Caco-2 (cell line): Measurements from ENCODE around the gene EVL. TPM values are rescaled to one million over a fixed set of nuclear protein-coding genes. Genes with fewer than 3 reads are reported as not detected.
"Not testable (repeated sequence)": the region's sequence is repeated elsewhere in the genome, so short reads cannot be mapped to it uniquely, and the experiment has no call there.

Source experiments
- BruUV-seq: library from RNA; stranded (reverse); fragments of 400-500 nt; replicated peaks from 2 replicates; lab custom pipeline; 2021; lab: Mats Ljungman, UMichigan
- CTCF ChIA-PET: fragments of 300-600 bp; sonication (Branson Sonifier 250); formaldehyde crosslinking; loops from one replicate; lab custom pipeline; 2022; ENCODE audit warnings: antibody characterized with exemption; lab: Charles Lee
- POLR2A ChIA-PET: fragments of 300-600 bp; sonication (Branson Sonifier 250); formaldehyde crosslinking; loops from one replicate; lab custom pipeline; 2022; ENCODE audit warnings: antibody characterized with exemption; lab: Charles Lee
- DNase-seq, 2 experiments: peaks; one replicate each; pipeline versions ENCODE4 v3.0.0 to v3.0.0-alpha.2; 2020 to 2022
- H3K27me3 ChIP-seq: replicated peaks from 2 replicates; pipeline ENCODE4 v1.6.0; 2011; ENCODE audit warnings: low read length; ENCODE audit not compliant: control insufficient read depth, insufficient read depth
- H3K36me3 ChIP-seq: 2 replicates; pipeline ENCODE4 v1.5.1; 2011; ENCODE audit warnings: low read length; ENCODE audit not compliant: control insufficient read depth, insufficient read depth
- H3K4me1 ChIP-seq: fragments of 250-450 bp; sonication (Bioruptor Pico); 2 replicates; pipeline ENCODE4 v1.5.1; 2020; ENCODE audit warnings: mild to moderate bottlenecking
- H3K4me3 ChIP-seq: 2 replicates; pipeline ENCODE4 v1.5.1; 2011; ENCODE audit warnings: low read depth, mild to moderate bottlenecking, control low read depth, low read length
- H3K9me3 ChIP-seq: fragments of 250-450 bp; sonication (Bioruptor Pico); 2 replicates; pipeline ENCODE4 v1.5.1; 2020; ENCODE audit warnings: mild to moderate bottlenecking, moderate library complexity
- H3K27ac Mint-ChIP-seq: one replicate; pipeline ENCODE4 v1.8.0; 2022; ENCODE audit warnings: mixed read lengths; ENCODE audit not compliant: unreplicated experiment
- H3K27me3 Mint-ChIP-seq: one replicate; pipeline ENCODE4 v1.8.0; 2022; ENCODE audit warnings: mixed read lengths; ENCODE audit not compliant: insufficient read depth, unreplicated experiment
- H3K36me3 Mint-ChIP-seq: one replicate; pipeline ENCODE4 v1.8.0; 2022; ENCODE audit warnings: mild to moderate bottlenecking, mixed read lengths; ENCODE audit not compliant: insufficient read depth, unreplicated experiment
- H3K4me1 Mint-ChIP-seq: one replicate; pipeline ENCODE4 v1.8.0; 2022; ENCODE audit warnings: low read depth, mixed read lengths; ENCODE audit not compliant: unreplicated experiment
- H3K4me3 Mint-ChIP-seq: one replicate; pipeline ENCODE4 v1.8.0; 2022; ENCODE audit warnings: mild to moderate bottlenecking, moderate library complexity, mixed read lengths; ENCODE audit not compliant: unreplicated experiment
- H3K9me3 Mint-ChIP-seq: one replicate; pipeline ENCODE4 v1.8.0; 2022; ENCODE audit warnings: mixed read lengths; ENCODE audit not compliant: unreplicated experiment
- CTCF ChIP-seq, 2 experiments: fragments of 200-600 bp in 1 of 2; IDR thresholded peaks; 1 replicate in 1 of 2; 2 replicates in 1 of 2; pipeline versions ENCODE4 v1.5.1 to v1.8.0; 2011 to 2022; ENCODE audit warnings: antibody characterized with exemption in 1 of 2, control low read depth in 1 of 2, inconsistent platforms in 1 of 2, low read depth in 1 of 2, low read length in 1 of 2, mild to moderate bottlenecking in 1 of 2, moderate library complexity in 1 of 2; ENCODE audit not compliant: insufficient read depth in 1 of 2, severe bottlenecking in 1 of 2, unreplicated experiment in 1 of 2
- intact Hi-C: fragments of 100-400 bp; cut with micrococcal nuclease; formaldehyde crosslinking; loops from one replicate; pipeline ENCODE4 v1.10.0; 2022; ENCODE audit not compliant: unreplicated experiment
- total RNA-seq: library from RNA; stranded (reverse); gene quantifications from 2 replicates; pipeline ENCODE4 v1.2.3, GENCODE V29; 2022

The EVL gene
- total RNA-seq, 1 experiment from 2014 or later = 14.2 TPM

- POLR2A ChIA-PET = no interaction called here
- no peaks in the 10 kb centered on the region for H3K27me3 Mint-ChIP-seq
- no peaks in the 10 kb centered on the region for H3K9me3 Mint-ChIP-seq
- no peaks in the 10 kb centered on the region for H3K36me3 ChIP-seq
- H3K9me3 ChIP-seq = 0 out of 2 replicates have a peak, but pooled peaks cover 3% of the 10 kb centered on the region
- no peak overlapping the region for H3K27ac Mint-ChIP-seq
- DNase-seq = peak in 1 of 2 experiments; percentile 55
- BruUV-seq = no TSS peak
- intact Hi-C loops = loop anchor here (5.0 kb wide), 1 partner anchor 38 kb away; no protein-coding TSS in a partner anchor
- no peak overlapping the region for H3K4me3 Mint-ChIP-seq
- H3K4me3 ChIP-seq = no peak overlapping the region
- H3K4me1 Mint-ChIP-seq = no peaks in the 10 kb centered on the region
- CTCF ChIA-PET = interaction anchor here (0.7 to 2.1 kb wide), 10 partner anchors 9 to 198 kb away, joined by 3 to 12 read pairs (median 4); no protein-coding TSS in a partner anchor
- H3K4me1 ChIP-seq = peaks cover 13% of the 10 kb centered on the region; the same call in 1 of the 2 replicates
- H3K36me3 Mint-ChIP-seq = no peaks in the 10 kb centered on the region
- TF ChIP-seq CTCF (IDR thresholded peaks at IDR 0.05; ENCODE audit: insufficient read depth in 1 of 2, low read depth in 1 of 2, low read length in 1 of 2, severe bottlenecking in 1 of 2, unreplicated experiment in 1 of 2) = peak; percentile 61 to 64
- H3K27me3 ChIP-seq = no peaks in the 10 kb centered on the region
Observed at GRCh38 chr14:100155049-100155621, 89.9 kb downstream of the EVL start.

- ChIA-PET CTCF (interaction anchor here (0.6 to 2.1 kb wide), 10 partner anchors 10 to 91 kb away, joined by 3 to 12 read pairs (median 4); no protein-coding TSS in a partner anchor), POLR2A (interaction anchor here (0.8 to 0.9 kb wide), 2 partner anchors 10 to 59 kb away, joined by 3 read pairs; no protein-coding TSS in a partner anchor)
- Histone ChIP-seq H3K36me3 (no peaks in the 10 kb centered on the region), H3K27me3 (no peaks in the 10 kb centered on the region; the same call in 1 of the 2 replicates), H3K4me3 (no peak overlapping the region), H3K9me3 (0 out of 2 replicates have a peak, but pooled peaks cover 3% of the 10 kb centered on the region), H3K4me1 (peaks cover 13% of the 10 kb centered on the region; the same call in 1 of the 2 replicates)
- peak in 1 of 2 experiments; percentile 32 for DNase-seq
- H3K4me3 Mint-ChIP-seq = no peak overlapping the region
- H3K9me3 Mint-ChIP-seq = no peaks in the 10 kb centered on the region
- no peaks in the 10 kb centered on the region for H3K4me1 Mint-ChIP-seq
- no peaks in the 10 kb centered on the region for H3K27me3 Mint-ChIP-seq
- no TSS peak for BruUV-seq
- no peak for TF ChIP-seq CTCF (IDR thresholded peaks at IDR 0.05; ENCODE audit: insufficient read depth in 1 of 2, low read depth in 1 of 2, low read length in 1 of 2, severe bottlenecking in 1 of 2, unreplicated experiment in 1 of 2)
- intact Hi-C loops = loop anchor here (5.0 kb wide), 1 partner anchor 39 kb away; no protein-coding TSS in a partner anchor
- H3K27ac Mint-ChIP-seq = no peak overlapping the region
- H3K36me3 Mint-ChIP-seq = no peaks in the 10 kb centered on the region
Observed at GRCh38 chr14:100155756-100156616, 90.8 kb downstream of the EVL start.

- no peak for TF ChIP-seq CTCF (IDR thresholded peaks at IDR 0.05; ENCODE audit: insufficient read depth in 1 of 2, low read depth in 1 of 2, low read length in 1 of 2, severe bottlenecking in 1 of 2, unreplicated experiment in 1 of 2)
- Histone ChIP-seq H3K27me3 (no peaks in the 10 kb centered on the region; the same call in 1 of the 2 replicates), H3K9me3 (0 out of 2 replicates have a peak, but pooled peaks cover 3% of the 10 kb centered on the region), H3K36me3 (no peaks in the 10 kb centered on the region), H3K4me3 (no peak overlapping the region), H3K4me1 (peaks cover 13% of the 10 kb centered on the region; the same call in 1 of the 2 replicates)
- Mint-ChIP-seq H3K4me1 (no peaks in the 10 kb centered on the region), H3K36me3 (no peaks in the 10 kb centered on the region), H3K9me3 (no peaks in the 10 kb centered on the region), H3K27me3 (no peaks in the 10 kb centered on the region), H3K27ac (no peak overlapping the region), H3K4me3 (no peak overlapping the region)
- ChIA-PET CTCF (no interaction called here), POLR2A (interaction anchor here (0.8 kb wide), 1 partner anchor 10 kb away, joined by 3 read pairs; no protein-coding TSS in a partner anchor)
- intact Hi-C loops = loop anchor here (5.0 kb wide), 1 partner anchor 39 kb away; no protein-coding TSS in a partner anchor
- DNase-seq = no peak
- BruUV-seq = no TSS peak
Observed at GRCh38 chr14:100156776-100157175, 91.6 kb downstream of the EVL start.

GRCh38 chr14:100157548-100158232 lies 92.5 kb downstream of the EVL start:
- DNase-seq, H3K36me3 ChIP-seq, H3K9me3 ChIP-seq, H3K27me3 Mint-ChIP-seq, BruUV-seq, H3K27ac Mint-ChIP-seq, H3K4me1 Mint-ChIP-seq, POLR2A ChIA-PET, H3K27me3 ChIP-seq, H3K36me3 Mint-ChIP-seq, H3K4me3 ChIP-seq, H3K9me3 Mint-ChIP-seq: not testable (repeated sequence)
- H3K4me1 ChIP-seq = peaks cover 13% of the 10 kb centered on the region; the same call in 1 of the 2 replicates
- peak overlapping the region; percentile 50 for H3K4me3 Mint-ChIP-seq
- CTCF ChIA-PET = interaction anchor here (0.6 to 1.2 kb wide), 2 partner anchors 35 to 177 kb away, joined by 3 to 4 read pairs; no protein-coding TSS in a partner anchor
- intact Hi-C loops = loop anchor here (5.0 kb wide), 1 partner anchor 40 kb away; no protein-coding TSS in a partner anchor
